Measurements from ENCODE around the gene STK35. TPM values are rescaled to one million over a fixed set of nuclear protein-coding genes. Genes with fewer than 3 reads are reported as not detected.

STK35 gene
- total RNA-seq, 1 experiment from 2014 or later: 16.5 TPM

DNA sequence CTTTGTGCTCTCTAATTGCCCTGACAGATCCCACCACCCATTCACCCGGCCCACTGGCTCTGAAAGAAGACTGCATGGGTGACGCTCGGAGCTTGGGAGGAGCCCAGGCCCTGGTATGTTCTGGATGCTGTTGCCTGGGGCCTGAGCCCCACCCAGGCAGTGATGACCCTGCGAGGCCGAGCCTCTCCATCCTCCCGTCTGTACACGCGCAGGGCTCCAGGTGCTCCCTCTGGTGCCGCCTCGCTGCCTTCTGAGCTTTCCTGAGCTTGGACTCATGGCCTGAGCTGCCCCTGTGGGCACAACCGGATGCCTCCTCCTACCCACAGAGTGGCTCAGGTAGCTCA, 61.2 kb downstream of the STK35 start:
- intact Hi-C loops (cut with micrococcal nuclease; ENCODE audit: unreplicated experiment): no loop called here
- Mint-ChIP-seq H3K4me1 (ENCODE audit: low read depth, unreplicated experiment) (no peaks in the 10 kb centered on the region), H3K9me3 (ENCODE audit: low read depth, unreplicated experiment) (no peaks in the 10 kb centered on the region), H3K4me3 (ENCODE audit: low read depth, unreplicated experiment) (no peak overlapping the region), H3K36me3 (ENCODE audit: insufficient read depth, unreplicated experiment) (no peaks in the 10 kb centered on the region), H3K27ac (ENCODE audit: unreplicated experiment) (no peak overlapping the region), H3K27me3 (ENCODE audit: unreplicated experiment) (peaks cover 38% of the 10 kb centered on the region)
- no TSS peak for BruUV-seq (replicated peaks)
- CTCF ChIA-PET: no interaction called here
- DNase-seq: no peak
- TF ChIP-seq, protein P1, sequence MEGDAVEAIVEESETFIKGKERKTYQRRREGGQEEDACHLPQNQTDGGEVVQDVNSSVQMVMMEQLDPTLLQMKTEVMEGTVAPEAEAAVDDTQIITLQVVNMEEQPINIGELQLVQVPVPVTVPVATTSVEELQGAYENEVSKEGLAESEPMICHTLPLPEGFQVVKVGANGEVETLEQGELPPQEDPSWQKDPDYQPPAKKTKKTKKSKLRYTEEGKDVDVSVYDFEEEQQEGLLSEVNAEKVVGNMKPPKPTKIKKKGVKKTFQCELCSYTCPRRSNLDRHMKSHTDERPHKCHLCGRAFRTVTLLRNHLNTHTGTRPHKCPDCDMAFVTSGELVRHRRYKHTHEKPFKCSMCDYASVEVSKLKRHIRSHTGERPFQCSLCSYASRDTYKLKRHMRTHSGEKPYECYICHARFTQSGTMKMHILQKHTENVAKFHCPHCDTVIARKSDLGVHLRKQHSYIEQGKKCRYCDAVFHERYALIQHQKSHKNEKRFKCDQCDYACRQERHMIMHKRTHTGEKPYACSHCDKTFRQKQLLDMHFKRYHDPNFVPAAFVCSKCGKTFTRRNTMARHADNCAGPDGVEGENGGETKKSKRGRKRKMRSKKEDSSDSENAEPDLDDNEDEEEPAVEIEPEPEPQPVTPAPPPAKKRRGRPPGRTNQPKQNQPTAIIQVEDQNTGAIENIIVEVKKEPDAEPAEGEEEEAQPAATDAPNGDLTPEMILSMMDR (IDR thresholded peaks at IDR 0.05; ENCODE audit: unreplicated experiment): no peak

DNA sequence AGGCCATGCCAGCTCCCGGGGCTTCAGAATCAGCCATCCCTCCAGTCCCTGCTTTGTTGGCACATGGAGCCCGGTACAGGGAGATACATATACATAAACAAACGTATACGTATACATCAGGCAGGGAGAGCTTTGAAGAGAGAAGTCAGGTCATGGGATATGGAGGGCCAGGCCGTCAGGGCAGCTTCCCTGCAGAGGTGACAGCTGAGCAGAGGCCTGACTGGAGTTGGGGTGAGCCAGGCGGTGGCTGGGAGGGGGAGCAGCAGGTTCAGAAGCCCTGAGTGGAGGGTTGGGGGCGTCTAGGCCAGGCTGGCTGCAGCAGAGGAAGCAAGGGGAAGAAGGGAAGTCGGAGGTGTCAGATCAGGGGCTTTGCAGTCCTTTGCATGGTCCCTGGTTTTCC, 61.7 kb downstream of the STK35 start:
- no peaks in the 10 kb centered on the region for H3K4me1 Mint-ChIP-seq (ENCODE audit: low read depth, unreplicated experiment)
- TF ChIP-seq, protein P1 (IDR thresholded peaks at IDR 0.05; ENCODE audit: unreplicated experiment): no peak
- H3K36me3 Mint-ChIP-seq (ENCODE audit: insufficient read depth, unreplicated experiment): no peaks in the 10 kb centered on the region
- H3K9me3 Mint-ChIP-seq (ENCODE audit: low read depth, unreplicated experiment): no peaks in the 10 kb centered on the region
- CTCF ChIA-PET: no interaction called here
- no peak for DNase-seq
- no TSS peak for BruUV-seq (replicated peaks)
- no peak overlapping the region for H3K27ac Mint-ChIP-seq (ENCODE audit: unreplicated experiment)
- intact Hi-C loops (cut with micrococcal nuclease; ENCODE audit: unreplicated experiment): no loop called here
- H3K4me3 Mint-ChIP-seq (ENCODE audit: low read depth, unreplicated experiment): no peak overlapping the region
- peaks cover 41% of the 10 kb centered on the region for H3K27me3 Mint-ChIP-seq (ENCODE audit: unreplicated experiment)

DNA sequence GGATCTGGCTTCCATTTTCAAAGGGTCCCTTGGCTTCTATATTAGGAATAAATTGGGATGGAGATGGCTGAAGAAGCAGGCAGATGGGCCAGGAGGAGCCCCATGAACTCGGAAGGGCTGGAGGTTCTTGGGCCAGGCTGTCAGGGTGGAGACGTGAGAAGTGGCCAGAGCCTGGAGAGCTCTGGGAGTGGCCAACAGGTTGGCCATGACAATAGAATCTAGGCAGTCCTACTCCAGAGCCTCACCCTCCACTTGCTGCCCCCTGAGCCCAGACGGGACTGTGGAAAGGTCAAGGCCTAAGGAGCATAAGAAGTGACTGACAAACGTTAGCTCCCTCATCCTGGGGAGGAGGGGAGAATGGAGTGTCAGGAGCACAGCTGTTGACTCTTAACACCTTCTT, 62.1 kb downstream of the STK35 start:
- intact Hi-C loops (cut with micrococcal nuclease; ENCODE audit: unreplicated experiment): no loop called here
- no peaks in the 10 kb centered on the region for H3K4me1 Mint-ChIP-seq (ENCODE audit: low read depth, unreplicated experiment)
- TF ChIP-seq, protein P1 (IDR thresholded peaks at IDR 0.05; ENCODE audit: unreplicated experiment): no peak
- DNase-seq: no peak
- BruUV-seq (replicated peaks): no TSS peak
- CTCF ChIA-PET: no interaction called here
- peaks cover 41% of the 10 kb centered on the region for H3K27me3 Mint-ChIP-seq (ENCODE audit: unreplicated experiment)
- H3K36me3 Mint-ChIP-seq (ENCODE audit: insufficient read depth, unreplicated experiment): no peaks in the 10 kb centered on the region
- H3K9me3 Mint-ChIP-seq (ENCODE audit: low read depth, unreplicated experiment): no peaks in the 10 kb centered on the region
- H3K4me3 Mint-ChIP-seq (ENCODE audit: low read depth, unreplicated experiment): no peak overlapping the region
- H3K27ac Mint-ChIP-seq (ENCODE audit: unreplicated experiment): no peak overlapping the region

DNA sequence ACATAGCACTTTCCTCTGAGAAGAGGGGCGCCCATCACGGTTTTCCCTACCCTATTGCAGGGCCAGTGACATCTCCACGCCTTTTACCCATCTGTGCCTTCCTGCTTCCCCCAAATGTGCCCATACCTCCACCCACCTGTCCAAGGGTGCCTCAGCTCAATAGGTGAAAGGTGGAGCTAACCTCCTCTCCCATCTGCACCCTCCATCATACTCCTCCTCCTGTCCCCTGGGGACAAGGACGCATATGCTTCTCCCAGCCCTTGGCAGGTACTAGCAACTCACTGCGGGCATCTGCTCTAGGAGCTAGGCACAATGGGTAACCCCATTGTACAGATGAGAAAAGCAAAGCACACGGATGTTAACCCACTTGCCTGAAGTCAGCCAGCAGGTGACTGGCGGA, 62.8 kb downstream of the STK35 start:
- CTCF ChIA-PET: no interaction called here
- TF ChIP-seq, protein P1 (IDR thresholded peaks at IDR 0.05; ENCODE audit: unreplicated experiment): no peak
- DNase-seq: no peak
- no peak overlapping the region for H3K4me3 Mint-ChIP-seq (ENCODE audit: low read depth, unreplicated experiment)
- no peak overlapping the region for H3K27ac Mint-ChIP-seq (ENCODE audit: unreplicated experiment)
- BruUV-seq (replicated peaks): no TSS peak
- no peaks in the 10 kb centered on the region for H3K4me1 Mint-ChIP-seq (ENCODE audit: low read depth, unreplicated experiment)
- H3K36me3 Mint-ChIP-seq (ENCODE audit: insufficient read depth, unreplicated experiment): no peaks in the 10 kb centered on the region
- no peaks in the 10 kb centered on the region for H3K9me3 Mint-ChIP-seq (ENCODE audit: low read depth, unreplicated experiment)
- intact Hi-C loops (cut with micrococcal nuclease; ENCODE audit: unreplicated experiment): no loop called here
- peaks cover 41% of the 10 kb centered on the region for H3K27me3 Mint-ChIP-seq (ENCODE audit: unreplicated experiment)

DNA sequence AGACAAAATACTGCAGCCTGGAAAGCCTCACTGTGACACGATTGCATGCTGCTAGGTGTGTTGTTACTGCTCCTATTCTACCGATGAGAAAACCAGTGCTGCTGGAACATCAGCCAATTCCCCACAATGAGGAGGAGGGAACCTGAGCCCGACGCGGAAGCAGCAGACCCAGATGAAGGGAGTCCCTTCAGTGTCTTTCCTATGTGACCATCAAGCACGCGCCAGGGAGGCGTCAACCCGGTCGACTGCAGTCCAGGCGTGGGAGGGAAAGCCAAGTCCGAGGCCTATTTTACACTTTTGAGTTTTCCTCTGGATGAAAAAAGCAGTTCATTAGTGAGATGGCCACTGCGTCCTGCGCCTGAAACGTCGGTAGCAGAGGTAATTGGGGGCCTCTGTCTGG, 63.3 kb downstream of the STK35 start:
- Mint-ChIP-seq H3K9me3 (ENCODE audit: low read depth, unreplicated experiment) (no peaks in the 10 kb centered on the region), H3K4me3 (ENCODE audit: low read depth, unreplicated experiment) (no peak overlapping the region), H3K27me3 (ENCODE audit: unreplicated experiment) (peaks cover 41% of the 10 kb centered on the region), H3K4me1 (ENCODE audit: low read depth, unreplicated experiment) (no peaks in the 10 kb centered on the region), H3K36me3 (ENCODE audit: insufficient read depth, unreplicated experiment) (no peaks in the 10 kb centered on the region), H3K27ac (ENCODE audit: unreplicated experiment) (no peak overlapping the region)
- intact Hi-C loops (cut with micrococcal nuclease; ENCODE audit: unreplicated experiment): no loop called here
- DNase-seq: no peak
- TF ChIP-seq, protein P1 (IDR thresholded peaks at IDR 0.05; ENCODE audit: unreplicated experiment): no peak
- CTCF ChIA-PET: no interaction called here
- BruUV-seq (replicated peaks): no TSS peak

Measured in Calu3 (cell line).